ENCODE measurements around the gene CNOT11. TPM values are rescaled to one million over a fixed set of nuclear protein-coding genes. Genes with fewer than 3 reads are reported as not detected.
A peak's percentile ranks its signal among the peaks of the same experiment; 100 is the strongest.

CNOT11 gene
- total RNA-seq, 4 donors from 2014 or later = 46.4 to 82.9 (median 48.1) TPM

DNA sequence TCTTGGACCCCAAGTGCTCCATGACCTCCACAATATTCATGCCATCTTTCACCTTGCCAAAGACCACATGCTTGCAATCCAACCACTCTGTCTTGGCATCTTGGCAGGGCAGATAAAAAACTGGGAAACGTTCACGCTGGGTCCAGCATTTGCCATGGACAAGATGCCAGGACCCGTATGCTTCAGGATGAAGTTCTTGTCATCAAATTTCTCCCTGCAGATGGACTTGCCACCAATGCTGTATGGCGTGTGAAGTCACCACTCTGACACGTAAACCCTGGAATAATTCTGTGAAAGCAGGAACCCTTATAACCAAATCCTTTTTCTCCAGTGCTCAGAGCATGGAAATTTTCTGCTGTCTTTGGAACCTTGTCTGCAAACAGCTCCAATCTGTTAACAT is 21.5 kb downstream of the CNOT11 start:
- Histone ChIP-seq H3K4me3 (no peak overlapping the region), H3K27ac (no peak overlapping the region), H3K4me1 (no peaks in the 10 kb centered on the region), H3K9me3 (no peaks in the 10 kb centered on the region), H3K27me3 (no peaks in the 10 kb centered on the region), H3K36me3 (peaks cover 0 to 91% (median 0%) of the 10 kb centered on the region in 3 donors)
- TF ChIP-seq, protein P1, sequence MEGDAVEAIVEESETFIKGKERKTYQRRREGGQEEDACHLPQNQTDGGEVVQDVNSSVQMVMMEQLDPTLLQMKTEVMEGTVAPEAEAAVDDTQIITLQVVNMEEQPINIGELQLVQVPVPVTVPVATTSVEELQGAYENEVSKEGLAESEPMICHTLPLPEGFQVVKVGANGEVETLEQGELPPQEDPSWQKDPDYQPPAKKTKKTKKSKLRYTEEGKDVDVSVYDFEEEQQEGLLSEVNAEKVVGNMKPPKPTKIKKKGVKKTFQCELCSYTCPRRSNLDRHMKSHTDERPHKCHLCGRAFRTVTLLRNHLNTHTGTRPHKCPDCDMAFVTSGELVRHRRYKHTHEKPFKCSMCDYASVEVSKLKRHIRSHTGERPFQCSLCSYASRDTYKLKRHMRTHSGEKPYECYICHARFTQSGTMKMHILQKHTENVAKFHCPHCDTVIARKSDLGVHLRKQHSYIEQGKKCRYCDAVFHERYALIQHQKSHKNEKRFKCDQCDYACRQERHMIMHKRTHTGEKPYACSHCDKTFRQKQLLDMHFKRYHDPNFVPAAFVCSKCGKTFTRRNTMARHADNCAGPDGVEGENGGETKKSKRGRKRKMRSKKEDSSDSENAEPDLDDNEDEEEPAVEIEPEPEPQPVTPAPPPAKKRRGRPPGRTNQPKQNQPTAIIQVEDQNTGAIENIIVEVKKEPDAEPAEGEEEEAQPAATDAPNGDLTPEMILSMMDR (IDR thresholded peaks at IDR 0.05) = no peak
- no peak for TF ChIP-seq POLR2A (IDR thresholded peaks at IDR 0.05)
- DNase-seq = no peak

DNA sequence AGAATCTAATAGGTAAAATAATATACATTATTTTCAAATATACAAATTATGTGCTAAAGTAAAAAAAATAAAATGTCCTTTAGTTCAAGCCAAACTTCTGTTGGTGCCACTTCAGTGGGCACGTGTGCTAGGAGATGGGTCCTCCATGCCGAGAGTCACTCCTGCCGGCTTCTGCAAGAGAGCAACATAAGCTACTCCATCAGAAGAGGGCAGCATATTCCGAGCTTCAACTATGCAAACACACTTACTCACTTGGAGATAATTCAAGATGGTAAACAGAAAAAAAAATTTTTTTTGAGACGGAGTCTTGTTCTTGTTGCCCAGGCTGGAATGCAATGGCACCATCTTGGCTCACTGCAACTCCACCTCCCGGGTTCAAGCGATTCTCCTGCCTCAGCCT is 24.4 kb downstream of the CNOT11 start:
- H3K4me3 ChIP-seq = no peak overlapping the region
- peaks cover 0 to 92% (median 0%) of the 10 kb centered on the region in 3 donors for H3K36me3 ChIP-seq
- no peak for TF ChIP-seq POLR2A (IDR thresholded peaks at IDR 0.05)
- TF ChIP-seq, protein P1 (IDR thresholded peaks at IDR 0.05) = peak in 1 of 6 experiments; percentile 19
- H3K9me3 ChIP-seq = no peaks in the 10 kb centered on the region
- no peaks in the 10 kb centered on the region for H3K4me1 ChIP-seq
- no peaks in the 10 kb centered on the region for H3K27me3 ChIP-seq
- H3K27ac ChIP-seq = no peak overlapping the region
- DNase-seq = no peak

DNA sequence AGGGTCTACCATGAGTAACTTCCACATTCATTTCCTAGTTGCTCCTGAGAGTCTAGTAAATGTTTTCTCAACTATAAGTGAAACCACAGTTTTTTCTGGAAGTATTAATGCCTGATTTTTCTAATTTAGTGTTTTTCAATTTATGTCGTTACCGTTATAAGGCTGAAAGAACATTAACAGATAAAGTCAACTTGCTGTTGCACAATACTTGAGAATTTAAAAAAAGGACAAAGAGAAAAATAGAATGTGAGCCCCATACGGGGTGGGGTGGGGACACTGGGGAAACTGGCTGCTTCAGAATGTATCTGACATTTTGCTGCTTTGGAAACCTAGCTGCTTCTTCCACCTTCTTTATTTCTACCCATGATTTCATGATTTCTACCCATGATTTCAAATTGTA is 26.2 kb downstream of the CNOT11 start:
- no peak for DNase-seq
- H3K9me3 ChIP-seq = no peaks in the 10 kb centered on the region
- no peak overlapping the region for H3K4me3 ChIP-seq
- H3K36me3 ChIP-seq = peaks cover 0 to 91% (median 0%) of the 10 kb centered on the region in 3 donors
- TF ChIP-seq, protein P1 (IDR thresholded peaks at IDR 0.05) = no peak
- TF ChIP-seq POLR2A (IDR thresholded peaks at IDR 0.05) = no peak
- H3K4me1 ChIP-seq = no peaks in the 10 kb centered on the region
- no peak overlapping the region for H3K27ac ChIP-seq
- H3K27me3 ChIP-seq = no peaks in the 10 kb centered on the region

DNA sequence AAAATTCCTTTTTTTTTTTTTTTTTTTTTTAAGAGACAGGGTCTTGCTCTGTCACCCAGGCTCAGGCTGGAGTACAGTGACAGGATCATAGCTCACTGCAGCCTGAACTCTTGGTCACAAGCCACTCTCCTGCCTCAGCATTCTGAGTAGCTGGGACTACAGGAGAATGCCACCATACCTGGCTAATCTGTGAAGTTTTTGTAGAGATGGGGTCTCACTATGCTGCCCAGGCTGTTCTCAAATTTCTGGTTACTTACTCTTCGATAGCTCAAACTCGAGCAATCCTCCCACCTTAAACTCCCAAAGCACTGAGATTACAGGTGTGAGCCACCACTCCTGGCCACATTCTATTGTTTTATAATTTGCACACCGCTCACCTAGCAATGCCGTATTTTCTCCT is 28.8 kb downstream of the CNOT11 start:
- Histone ChIP-seq H3K27ac (no peak overlapping the region), H3K27me3 (no peaks in the 10 kb centered on the region), H3K9me3 (no peaks in the 10 kb centered on the region), H3K4me3 (no peak overlapping the region), H3K36me3 (peaks cover 0 to 99% (median 0%) of the 10 kb centered on the region in 3 donors), H3K4me1 (no peaks in the 10 kb centered on the region)
- no peak for DNase-seq
- TF ChIP-seq, protein P1 (IDR thresholded peaks at IDR 0.05) = no peak
- no peak for TF ChIP-seq POLR2A (IDR thresholded peaks at IDR 0.05)

DNA sequence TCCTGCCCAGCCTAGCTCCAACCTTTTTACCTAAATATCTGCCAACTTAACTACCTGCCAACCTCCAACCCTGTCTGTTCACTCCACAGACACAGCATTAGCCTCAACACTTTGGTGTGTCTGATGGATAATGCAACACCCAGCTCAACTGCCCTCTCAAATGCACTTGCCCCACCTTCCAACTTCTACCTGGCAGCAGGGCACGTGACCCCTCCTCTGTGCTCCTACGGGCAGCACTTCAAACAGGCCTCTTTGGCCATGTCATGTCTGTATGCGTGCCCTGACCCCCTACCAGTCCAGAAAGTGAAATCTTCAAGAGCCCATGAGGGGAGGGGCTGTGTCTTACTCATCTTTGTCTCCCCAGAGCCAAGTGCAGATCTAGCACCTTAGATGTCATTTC is 30.3 kb downstream of the CNOT11 start:
- H3K4me3 ChIP-seq = no peak overlapping the region
- no peaks in the 10 kb centered on the region for H3K9me3 ChIP-seq
- no peak for DNase-seq
- peaks cover 0 to 99% (median 0%) of the 10 kb centered on the region in 3 donors for H3K36me3 ChIP-seq
- no peak for TF ChIP-seq POLR2A (IDR thresholded peaks at IDR 0.05)
- TF ChIP-seq, protein P1 (IDR thresholded peaks at IDR 0.05) = no peak
- no peaks in the 10 kb centered on the region for H3K4me1 ChIP-seq
- H3K27me3 ChIP-seq = no peaks in the 10 kb centered on the region
- H3K27ac ChIP-seq = no peak overlapping the region

DNA sequence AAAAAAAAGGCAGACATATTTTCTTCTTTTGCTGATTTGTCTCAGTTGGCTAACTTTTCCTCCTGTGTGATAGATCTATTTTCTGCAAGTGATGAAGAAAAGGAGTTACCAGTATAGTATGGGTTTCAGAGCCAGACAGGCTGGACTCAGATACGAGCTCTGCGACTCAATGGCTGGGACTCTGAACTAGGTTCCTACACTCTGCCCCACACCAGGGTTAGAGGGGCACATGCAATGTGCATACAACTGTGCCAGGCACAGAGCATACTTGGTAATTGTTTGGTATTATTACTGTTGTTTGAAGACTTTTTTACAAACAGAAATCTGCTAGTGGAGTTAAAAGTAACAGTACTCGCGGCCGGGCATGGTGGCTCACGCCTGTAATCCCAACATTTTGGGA is 34.0 kb downstream of the CNOT11 start:
- Histone ChIP-seq H3K27ac (no peak overlapping the region), H3K36me3 (peaks cover 0 to 86% (median 0%) of the 10 kb centered on the region in 3 donors), H3K9me3 (no peaks in the 10 kb centered on the region), H3K4me1 (no peaks in the 10 kb centered on the region), H3K4me3 (no peak overlapping the region), H3K27me3 (no peaks in the 10 kb centered on the region)
- TF ChIP-seq, protein P1 (IDR thresholded peaks at IDR 0.05) = no peak
- no peak for TF ChIP-seq POLR2A (IDR thresholded peaks at IDR 0.05)
- no peak for DNase-seq
